ENCODE data around the gene EFTUD2.

EFTUD2 gene

DNA sequence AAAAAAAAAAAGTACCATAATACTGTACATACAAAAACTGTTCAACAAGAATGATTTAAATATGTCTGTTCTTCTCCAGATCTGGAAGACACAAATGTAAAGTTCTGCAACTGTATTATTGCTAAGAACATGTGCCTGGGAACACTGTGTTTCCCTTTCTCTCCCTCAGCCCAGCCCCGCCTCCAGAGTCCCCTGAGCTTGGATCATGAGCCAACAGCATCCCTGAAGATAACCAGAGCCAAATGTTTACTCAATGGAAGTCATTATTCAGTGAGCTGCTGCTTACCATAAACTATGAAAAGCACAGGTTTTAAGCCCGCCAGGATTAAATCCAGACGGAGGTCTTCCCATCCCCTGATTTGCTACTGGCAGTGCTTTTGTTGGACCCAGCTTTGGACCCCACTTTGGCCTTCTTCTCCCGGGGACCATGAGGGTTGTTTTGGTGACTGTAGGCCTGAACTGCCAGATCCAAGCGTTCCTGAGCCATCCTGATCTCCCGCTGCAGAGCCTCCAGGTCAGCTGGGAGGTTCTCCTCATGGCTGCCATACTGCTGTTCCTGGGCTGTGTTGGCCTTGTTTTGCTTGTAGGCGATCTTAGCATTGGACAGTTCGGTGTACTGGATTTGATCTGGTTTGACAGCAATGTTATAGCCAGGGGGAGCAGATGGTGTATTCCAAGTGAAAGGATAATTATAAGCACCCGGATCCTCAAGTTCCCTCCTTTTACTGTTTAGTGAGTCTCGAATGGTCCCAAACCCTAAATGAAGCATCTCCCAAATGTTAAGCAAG lies 94.7 kb downstream of the EFTUD2 start:
- no peak for DNase-seq

DNA sequence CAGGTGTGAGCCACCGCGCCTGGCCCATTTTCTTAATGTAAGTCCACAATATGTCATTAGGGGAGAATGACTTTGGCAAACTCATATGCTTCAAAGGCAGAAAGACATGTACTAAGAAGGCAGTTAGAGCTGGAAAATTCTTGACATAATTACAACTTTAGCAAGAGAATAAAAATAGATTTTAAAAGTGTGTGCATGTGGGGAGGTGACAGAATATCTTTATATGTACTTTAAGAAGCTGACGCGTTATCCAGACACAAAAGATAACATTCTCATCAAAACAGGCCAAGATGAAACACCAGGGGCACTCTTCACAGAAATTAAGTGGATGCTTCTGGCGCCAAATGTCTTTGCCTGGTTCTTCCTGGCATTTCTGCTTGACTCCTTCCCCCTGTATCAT lies 97.4 kb downstream of the EFTUD2 start:
- DNase-seq: no peak
